Neural progenitor cell (in vitro differentiated cells): ENCODE data around the gene GRB7.

Experiments used
- EZH2 ChIP-seq: fragments of 200-600 bp; sonication (generic); IDR thresholded peaks from 2 replicates; pipeline ENCODE4 v1.6.1; 2017; ENCODE audit warnings: antibody characterized with exemption, mild to moderate bottlenecking, moderate library complexity
- EZH2phosphoT487 ChIP-seq: fragments of 200-600 bp; sonication (generic); IDR thresholded peaks from 2 replicates; pipeline ENCODE4 v1.6.1; 2017; ENCODE audit warnings: antibody characterized with exemption
- TF ChIP-seq, protein P1 (sequence below): fragments of 200-600 bp; sonication (generic); IDR thresholded peaks from 2 replicates; pipeline ENCODE4 v1.5.1; 2017; ENCODE audit warnings: antibody characterized with exemption, mild to moderate bottlenecking

DNA sequence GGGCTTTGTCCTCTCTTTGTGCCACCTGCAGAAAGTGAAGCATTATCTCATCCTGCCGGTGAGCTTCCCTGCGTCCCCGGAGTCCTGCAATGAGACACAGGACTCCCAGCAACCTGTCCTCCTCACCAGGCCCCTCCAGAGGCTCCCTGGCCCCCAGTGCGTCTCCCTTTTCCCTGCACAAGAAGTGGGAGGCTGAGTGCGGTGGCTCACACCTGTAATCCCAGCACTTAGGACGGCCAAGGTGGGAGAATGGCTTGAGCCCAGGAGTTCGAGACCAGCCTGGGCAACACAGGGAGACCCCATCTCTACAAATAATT is 8.4 kb downstream of the GRB7 start:
- TF ChIP-seq EZH2phosphoT487 (no peak), EZH2 (no peak)
- TF ChIP-seq, protein P1, sequence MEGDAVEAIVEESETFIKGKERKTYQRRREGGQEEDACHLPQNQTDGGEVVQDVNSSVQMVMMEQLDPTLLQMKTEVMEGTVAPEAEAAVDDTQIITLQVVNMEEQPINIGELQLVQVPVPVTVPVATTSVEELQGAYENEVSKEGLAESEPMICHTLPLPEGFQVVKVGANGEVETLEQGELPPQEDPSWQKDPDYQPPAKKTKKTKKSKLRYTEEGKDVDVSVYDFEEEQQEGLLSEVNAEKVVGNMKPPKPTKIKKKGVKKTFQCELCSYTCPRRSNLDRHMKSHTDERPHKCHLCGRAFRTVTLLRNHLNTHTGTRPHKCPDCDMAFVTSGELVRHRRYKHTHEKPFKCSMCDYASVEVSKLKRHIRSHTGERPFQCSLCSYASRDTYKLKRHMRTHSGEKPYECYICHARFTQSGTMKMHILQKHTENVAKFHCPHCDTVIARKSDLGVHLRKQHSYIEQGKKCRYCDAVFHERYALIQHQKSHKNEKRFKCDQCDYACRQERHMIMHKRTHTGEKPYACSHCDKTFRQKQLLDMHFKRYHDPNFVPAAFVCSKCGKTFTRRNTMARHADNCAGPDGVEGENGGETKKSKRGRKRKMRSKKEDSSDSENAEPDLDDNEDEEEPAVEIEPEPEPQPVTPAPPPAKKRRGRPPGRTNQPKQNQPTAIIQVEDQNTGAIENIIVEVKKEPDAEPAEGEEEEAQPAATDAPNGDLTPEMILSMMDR = no peak
